HG03520 (cell line): ENCODE measurements around the gene RUVBL1.

Source experiments
- ATAC-seq: cut with Tn5 transposase; IDR thresholded peaks from one replicate; pipeline ENCODE4 v1.9.1; 2021; ENCODE audit warnings: mild to moderate bottlenecking, moderate library complexity; ENCODE audit not compliant: unreplicated experiment

RUVBL1 gene

GRCh38 chr3:128083980-128084674 lies 39.5 kb downstream of the RUVBL1 start:
- no peak for ATAC-seq

DNA sequence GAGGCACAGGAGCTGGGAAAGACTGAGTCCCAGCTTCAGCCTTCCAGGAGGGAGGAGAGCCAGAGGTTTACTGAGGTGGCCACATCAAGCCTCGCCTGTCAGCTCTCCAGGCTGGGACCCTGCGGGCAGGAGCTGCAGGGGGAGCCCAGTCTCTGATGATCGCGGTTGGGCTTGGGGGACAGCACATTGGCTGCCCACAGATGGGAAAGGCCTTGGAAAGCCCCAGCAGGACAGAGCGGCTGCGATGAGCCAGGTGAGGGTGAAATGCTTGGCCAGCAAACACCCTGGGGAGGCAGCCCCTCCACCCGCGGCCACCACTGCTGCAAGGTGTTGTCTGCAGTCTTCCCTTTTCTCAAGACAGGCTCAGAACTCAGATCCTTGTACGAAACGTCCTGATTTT lies 40.2 kb downstream of the RUVBL1 start:
- no peak for ATAC-seq

GRCh38 chr3:128082546-128082945 lies 41.1 kb downstream of the RUVBL1 start:
- ATAC-seq = no peak

DNA sequence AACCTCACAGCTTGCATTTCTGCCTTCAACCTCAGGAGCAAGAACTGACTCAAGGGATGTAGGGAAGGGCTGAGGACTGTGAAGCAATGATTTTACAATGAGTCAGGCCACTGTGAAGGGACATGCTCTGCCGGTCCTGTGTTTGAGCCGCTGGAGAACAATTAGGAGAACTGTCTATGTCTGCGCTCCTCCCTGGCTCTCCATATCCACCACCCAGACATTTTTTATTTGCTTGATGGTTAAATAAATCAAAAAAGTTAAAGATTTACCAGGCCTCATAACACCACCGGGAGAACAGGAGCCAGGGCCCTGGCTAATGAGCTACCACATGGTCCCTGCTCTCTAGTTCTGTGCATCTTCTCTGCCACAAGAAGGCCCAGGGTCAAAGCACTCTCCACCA lies 41.8 kb downstream of the RUVBL1 start:
- ATAC-seq = no peak

GRCh38 chr3:128081226-128081625 lies 42.4 kb downstream of the RUVBL1 start:
- no peak for ATAC-seq

GRCh38 chr3:128080323-128081080 lies 43.1 kb downstream of the RUVBL1 start:
- no peak for ATAC-seq

GRCh38 chr3:128079823-128080222 lies 43.8 kb downstream of the RUVBL1 start:
- ATAC-seq = no peak

- ATAC-seq = no peak
Observed at GRCh38 chr3:128078875-128079274, 44.7 kb downstream of the RUVBL1 start.

DNA sequence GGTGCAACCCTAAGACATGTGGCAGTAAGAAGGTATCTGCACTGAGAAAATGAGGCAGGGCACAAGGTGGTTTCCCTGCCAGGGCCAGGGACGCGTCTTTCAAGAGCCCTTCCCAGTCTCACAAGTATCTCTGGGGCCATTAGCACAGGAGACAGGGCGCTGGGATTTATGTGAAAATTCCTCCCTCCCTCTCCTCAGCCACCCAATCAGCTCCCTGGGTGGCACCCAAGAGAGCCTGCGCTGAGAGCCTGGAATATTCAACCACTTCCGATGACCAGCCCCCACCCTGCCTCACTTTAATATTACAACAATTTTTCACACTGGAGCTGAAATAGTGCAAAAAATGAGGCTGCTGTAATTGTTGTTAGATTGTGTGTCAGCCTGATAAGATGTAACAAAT lies 45.3 kb downstream of the RUVBL1 start:
- ATAC-seq = no peak

DNA sequence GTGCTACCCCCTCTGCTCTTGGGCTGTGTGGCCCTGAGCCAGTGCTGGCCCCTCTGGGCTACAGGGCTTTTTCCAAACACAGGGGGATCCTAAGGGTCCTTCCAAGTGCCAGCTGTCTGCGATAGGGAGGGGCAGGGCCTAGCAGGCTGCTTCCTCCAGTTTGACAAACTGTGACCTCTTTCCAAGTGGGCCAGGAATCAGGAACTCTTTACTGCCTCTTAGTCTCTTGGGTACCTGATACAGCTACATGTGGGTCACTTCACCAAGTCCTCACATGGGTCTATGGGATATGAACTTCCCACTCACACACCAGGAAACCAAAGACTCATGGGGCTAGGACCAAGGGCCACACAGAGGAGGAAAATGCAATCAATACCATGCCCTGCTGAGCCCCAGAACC lies 45.9 kb downstream of the RUVBL1 start:
- ATAC-seq = no peak

DNA sequence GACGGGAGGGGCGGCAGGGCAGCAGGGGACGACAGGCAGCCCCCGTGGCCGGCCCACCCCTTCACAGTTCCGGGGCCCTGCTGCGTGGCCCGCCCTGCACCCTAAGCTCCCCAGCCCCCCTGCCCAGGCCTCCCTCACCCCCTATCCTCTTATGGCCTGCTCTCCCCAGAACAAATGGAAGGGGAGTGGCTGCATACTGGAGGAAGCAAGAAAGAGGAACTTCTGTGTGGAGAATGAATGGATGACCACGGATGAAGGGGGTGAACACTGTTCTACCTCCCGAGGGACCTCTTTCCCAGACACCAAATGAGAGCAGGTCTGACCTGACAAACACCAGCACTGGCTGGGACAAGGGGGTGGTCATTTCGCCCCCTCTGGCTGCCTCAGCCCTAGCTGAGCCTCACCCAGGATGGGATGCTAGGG lies 46.4 kb downstream of the RUVBL1 start:
- ATAC-seq = no peak

DNA sequence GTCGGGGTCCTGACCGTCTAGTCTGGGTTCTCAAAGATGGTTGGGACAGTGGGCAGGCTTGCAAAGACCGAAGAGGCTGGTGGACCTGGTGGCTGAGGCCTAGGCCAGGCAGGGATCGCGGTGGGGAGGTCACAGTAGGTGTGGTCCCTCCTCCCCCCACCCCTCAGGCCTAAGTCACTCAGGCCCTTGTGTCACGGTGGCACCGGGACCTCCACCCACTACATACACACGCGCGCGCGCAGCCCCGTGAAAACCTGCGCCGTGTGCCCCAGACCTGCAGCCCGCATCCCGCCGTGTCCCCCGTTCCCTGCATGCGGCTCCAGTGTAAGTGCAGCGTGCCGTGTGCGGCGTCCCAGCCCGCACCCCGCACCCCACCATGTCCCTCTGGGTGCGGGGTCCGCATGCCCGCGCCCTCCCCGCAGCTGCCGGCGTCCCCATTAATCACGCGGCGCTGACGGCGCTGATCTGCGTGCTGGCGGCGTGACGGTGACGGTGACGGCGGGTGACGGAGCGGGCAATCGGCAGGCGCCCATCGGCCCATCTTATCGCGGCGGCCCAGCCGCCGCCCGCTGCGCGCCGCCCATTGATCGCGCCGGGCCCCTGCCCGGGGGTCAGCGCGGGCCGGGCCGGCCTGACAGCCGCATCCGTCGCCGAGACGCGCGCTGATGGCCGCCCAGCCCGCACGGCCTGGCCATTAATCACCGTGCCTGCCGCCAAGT lies 47.0 kb downstream of the RUVBL1 start:
- ATAC-seq = no peak

GRCh38 chr3:128075522-128076482 lies 47.8 kb downstream of the RUVBL1 start:
- ATAC-seq = peak; percentile 49

DNA sequence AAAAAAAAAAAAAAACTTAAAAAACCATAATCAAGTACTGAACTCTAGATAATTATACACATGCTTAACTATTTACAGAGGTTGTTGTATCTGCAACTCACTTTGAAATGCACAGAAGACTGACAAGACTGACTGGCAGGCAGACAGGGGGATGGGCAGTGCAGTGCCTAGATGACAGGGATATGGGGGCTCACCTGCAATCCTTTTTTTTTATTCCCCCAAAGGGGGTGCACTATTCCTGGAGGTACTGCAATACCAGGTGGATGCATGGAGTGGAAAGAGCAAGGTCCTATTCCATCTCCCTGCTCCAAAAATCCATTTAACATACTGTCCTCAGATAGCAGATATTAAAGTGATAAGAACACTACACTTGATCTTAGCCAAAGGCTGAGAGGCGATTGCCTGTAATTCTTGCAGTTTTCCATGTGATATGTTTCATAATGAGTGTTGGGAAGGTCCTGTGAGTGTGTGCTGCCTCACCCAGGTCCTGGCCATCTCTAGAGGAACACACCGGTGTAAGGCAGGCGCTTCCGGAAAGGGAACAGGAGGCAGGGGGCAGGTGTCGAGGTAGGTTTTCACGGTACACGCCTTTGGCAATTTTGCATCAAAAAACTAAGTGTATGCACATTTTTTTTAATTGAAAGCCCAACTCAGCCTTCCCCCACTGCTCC lies 48.6 kb downstream of the RUVBL1 start:
- no peak for ATAC-seq

GRCh38 chr3:128073807-128074206 lies 49.8 kb downstream of the RUVBL1 start:
- ATAC-seq = no peak

GRCh38 chr3:128073185-128073725 lies 50.4 kb downstream of the RUVBL1 start:
- no peak for ATAC-seq

- ATAC-seq = no peak
Observed at GRCh38 chr3:128072454-128073184, 51.0 kb downstream of the RUVBL1 start.

- ATAC-seq = no peak
Observed at GRCh38 chr3:128071771-128072453, 51.7 kb downstream of the RUVBL1 start.
